T-helper 2 cell treated with Interferon-gamma antibody and Interleukin-4, amounts not matched to agents 100 ng/mL and 5 ng/mL, for 36 hours (primary cell): ENCODE data around the gene SNCB. TPM values are rescaled to one million over a fixed set of nuclear protein-coding genes. Genes with fewer than 3 reads are reported as not detected.

ENCODE experiments used
- intact Hi-C: fragments of 100-400 bp; cut with micrococcal nuclease; formaldehyde crosslinking; loops from one replicate; pipeline ENCODE4 v1.15.1; 2023
- total RNA-seq: library from RNA; stranded (reverse); gene quantifications from 2 replicates; pipeline ENCODE4 v1.2.3, GENCODE V29; 2022

The SNCB gene
- total RNA-seq: not detected in 2 replicates

DNA sequence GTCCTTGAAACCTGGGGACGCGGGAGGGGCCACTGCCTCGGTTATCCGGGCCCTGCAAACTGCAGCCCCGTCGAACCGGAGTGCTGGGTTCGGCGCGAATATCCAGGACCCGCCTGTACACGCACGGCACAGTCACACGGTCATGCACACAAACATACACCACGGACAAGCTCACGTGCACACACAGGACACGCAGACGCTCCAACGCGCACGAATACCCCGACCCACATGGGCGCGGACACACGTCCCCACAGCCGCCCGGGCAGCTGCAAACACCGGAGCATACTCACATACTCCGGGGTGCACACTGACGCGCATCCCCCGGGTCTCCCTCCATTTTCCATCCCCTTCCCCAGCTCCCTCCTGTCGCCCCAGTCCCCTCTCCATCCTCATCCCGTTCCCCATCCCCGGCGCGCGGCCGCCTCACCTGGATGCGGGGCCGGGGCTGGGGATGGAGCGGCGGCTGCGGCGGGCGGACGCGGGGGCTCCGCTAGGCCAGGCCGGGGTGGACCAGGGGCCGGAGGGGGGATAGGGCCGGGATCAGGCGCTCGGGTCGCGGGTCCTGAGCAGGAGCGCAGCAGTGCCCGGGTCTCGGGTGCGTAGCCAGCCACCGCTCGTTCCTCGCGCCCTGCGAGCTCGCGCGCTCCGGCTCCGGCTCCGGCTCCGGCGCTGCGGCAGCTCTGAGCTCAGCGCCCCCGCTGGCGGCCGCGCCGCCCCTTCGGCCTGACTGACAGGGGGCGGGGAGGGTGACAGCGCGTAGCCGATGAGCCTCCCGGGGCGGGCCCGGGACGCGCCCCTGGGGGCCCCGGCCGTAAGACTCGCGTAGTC, at the start of gene SNCB, which contains the start of gene EIF4E1B:
Gene SNCB (minus strand): TSS at position 682 of the 828 bp plus-strand sequence. CDS start 880 bp downstream, outside the sequence.
Gene EIF4E1B (plus strand): TSS at position 823 of the 828 bp plus-strand sequence. CDS start 12,113 bp downstream, outside the sequence.
- intact Hi-C loops: loop anchor here (1.0 kb wide), 1 partner anchor 17 kb away; the partner anchor contains the start of gene TSPAN17

DNA sequence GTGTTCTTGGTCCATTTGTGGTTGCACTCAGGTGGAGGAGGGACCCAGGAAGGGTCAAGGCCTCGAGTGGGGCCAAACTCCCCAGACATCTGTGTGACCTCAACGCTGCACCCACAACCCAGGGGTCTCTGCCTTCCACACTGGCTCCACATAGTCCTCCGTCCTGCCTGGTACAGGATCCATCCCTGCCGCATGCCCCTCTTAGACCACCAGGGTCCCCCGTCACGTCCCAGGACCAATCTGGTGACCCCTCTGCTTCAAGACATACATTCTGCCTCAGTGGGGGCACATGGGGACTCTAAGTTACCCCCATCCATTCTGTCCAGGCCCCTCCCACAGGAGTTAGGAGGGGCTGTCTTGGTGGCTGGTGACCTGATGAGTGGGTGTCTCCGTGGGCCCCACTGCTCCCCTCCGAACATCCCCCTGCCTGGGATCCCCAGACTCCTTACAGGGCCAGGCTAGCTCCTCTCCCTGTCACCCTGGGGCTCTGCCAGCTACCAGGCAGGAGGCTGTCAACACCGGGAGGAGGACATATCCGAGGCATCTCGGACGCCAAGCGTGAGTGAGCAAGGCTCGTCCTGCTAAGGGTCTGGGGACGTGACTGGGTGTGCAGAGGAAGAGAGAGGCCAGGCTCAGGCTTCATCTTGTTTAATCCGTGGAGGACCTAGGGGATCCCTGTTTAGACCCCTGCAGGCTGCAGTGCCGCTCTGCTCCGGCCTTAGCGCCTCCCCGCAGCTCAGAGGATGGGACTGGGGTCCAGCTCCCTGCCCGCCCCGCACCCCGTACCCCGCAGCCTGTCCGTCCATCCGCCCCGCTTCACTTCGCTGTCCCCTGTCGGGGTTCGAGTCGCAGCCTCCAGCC, 49.3 kb upstream of the SNCB start:
- intact Hi-C loops: no loop called here

DNA sequence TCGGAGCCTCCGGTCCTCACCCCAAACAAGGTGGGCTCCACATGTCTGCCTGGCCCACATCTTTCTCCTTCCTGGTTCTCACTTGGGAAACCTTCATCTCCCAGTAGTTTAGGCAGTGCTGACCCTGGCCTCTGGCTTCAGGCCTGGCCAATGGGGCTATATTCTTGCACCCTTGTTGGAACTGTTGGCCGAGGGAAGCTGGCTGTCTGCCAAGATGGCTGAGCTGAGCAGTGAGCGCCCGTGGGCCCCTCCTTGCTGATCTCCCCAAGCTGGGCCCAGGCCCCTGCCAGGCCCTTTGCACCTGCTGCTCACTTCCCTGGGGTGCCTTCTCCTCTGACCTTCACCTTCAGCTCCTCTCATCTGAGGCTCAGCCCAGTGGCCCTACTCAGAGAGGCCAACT, 48.2 kb upstream of the SNCB start:
- intact Hi-C loops: no loop called here

DNA sequence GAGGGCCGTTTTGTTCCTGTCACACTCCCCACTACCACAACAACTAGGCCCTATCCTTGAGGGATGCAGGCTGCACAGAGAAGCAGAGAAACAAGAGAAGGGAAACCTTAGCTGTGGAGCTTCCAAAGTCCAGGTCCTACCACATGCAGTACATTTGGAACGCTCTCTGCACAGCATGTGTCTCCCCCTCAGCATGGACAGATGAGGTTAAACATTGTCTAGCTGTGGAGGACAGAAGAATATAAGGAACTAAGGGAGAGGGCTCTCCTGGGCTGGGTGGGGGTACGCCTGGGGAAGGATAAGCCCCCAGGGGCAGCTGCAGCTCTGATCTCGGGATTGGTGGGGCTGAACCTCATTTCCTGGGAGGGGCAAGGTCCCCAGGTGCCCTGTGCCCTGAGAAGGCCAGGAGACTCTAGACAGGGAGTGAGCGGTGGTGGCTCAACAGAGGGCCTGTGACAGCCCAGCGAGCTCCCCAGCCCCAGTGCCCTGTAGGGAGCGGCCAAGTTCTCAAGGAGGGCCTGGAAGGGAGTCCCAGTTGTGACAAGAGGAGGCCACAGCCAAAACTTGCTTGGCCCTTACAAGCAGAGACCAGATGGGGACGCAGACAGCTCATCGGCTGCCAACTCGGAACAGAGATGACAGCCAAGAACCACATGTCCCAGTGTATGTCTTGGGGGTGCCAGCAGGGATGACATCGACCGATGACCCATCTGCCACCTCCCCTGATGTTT, 47.0 kb upstream of the SNCB start:
- intact Hi-C loops: no loop called here

DNA sequence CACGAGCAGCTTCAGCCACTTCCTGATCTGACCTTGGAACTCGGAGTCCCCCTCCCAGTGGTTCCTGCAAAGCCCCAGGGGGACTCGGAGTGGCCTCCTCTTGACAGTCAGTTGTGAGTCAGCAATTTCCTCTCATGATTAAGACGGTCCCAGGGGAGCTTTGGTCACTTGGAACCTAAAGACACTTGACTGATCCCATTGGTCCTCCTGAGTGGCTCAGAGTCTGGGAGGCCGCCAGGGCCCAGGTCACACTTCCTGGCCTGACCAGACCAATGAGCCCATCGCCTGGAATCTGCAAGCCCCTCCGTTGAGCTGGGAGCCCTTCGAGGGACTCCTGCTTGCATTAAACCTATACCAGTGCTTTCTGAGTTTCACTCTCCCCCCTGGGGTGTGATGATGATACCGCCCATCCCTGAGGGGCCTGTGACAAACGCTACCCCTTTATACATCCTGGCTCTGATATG, 46.1 kb upstream of the SNCB start:
- intact Hi-C loops: no loop called here

DNA sequence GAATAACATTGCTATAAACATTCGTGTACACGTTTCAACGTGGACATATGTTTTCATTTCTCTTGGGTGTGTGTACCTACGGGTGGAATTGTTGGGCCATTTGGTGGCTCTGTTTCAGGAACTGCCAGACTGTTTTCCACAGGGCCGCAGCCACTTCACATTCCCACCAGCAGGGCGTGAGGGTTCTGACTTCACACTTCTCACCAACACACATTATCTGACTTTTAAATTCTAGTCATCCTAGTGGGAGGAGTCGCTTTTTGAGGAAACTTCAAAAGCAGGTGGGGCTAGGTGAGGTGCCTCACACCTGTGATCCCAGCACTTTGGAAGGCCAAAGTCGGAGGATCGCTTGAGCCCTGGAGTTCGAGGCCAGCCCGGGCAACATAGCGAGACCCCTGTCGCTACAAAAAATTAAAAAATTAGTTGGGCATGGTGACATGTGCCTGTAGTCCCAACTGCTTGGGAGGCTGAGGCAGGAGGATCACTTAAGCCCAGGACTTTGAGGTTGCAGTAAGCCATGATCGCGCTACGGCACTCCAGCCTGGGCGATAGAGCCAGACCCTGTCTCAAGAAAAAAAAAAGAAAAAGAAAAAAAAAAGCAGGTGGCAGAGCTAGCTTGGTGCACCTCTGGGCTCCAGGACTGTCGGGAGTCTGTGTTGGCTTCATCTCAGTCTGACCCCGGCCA, 45.5 kb upstream of the SNCB start:
- intact Hi-C loops: no loop called here

DNA sequence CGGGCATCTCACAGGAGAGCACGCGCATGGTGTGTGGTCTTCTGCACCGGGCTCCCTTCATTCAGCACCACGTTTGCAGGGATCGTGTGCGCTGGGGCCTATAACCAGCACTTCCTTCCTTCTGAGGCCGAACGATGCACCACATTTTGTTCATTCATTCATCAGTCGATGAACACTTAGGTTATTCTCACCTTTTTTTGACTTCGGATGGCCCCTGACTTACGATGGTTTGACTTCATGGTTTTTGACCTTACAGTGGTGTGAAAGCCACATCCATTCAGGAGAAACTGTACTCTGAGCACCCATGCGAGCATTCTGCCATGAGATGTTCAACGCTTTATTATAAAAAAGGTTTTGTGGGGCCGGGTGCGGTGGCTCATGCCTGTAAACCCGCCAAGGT, 44.5 kb upstream of the SNCB start:
- intact Hi-C loops: no loop called here

DNA sequence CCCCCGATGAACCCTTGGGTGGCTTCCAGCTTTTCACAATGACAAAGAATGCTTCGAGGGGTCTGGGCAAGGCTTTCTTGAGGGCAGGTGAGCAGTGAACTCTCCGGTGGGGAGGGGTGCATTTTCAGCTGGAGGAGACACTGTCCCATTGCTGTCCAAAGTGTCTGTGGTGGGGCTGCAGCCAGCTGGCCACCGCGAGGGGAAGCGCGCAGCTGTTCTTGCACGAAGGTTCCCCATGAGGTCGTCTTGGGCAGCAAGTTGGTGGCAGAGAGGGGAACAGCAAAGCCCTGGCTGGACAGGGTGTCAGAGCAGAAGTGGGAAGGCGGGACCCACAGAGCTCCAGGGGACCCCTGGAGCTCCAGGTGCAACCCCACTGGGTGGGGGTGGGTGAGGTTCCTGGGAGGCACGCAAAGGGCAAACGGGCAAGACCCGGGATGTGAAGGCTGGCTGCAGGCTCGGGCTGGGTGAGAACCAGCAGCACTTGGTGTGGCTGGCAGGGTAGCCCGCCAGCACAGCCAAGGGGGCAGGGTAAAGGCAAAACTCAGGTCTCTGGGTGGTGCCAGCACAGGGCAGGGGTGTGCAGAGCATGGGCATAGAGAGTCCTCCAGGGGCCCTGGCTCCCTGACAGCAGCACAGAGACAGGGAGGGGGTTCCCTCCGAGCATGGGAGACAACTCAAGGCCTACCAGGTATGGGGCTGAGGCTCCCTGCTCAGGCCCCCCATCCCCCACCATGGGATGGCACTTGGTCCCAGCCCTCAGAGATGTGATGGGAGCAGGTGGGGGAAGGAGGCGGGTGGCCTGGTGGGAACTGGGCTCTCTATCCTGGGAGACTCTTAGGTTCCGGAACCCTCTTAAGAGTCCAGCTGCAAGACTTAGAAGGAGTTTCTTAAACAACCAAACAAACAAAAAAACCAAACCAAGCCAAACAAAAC, 43.6 kb upstream of the SNCB start:
- intact Hi-C loops: no loop called here

DNA sequence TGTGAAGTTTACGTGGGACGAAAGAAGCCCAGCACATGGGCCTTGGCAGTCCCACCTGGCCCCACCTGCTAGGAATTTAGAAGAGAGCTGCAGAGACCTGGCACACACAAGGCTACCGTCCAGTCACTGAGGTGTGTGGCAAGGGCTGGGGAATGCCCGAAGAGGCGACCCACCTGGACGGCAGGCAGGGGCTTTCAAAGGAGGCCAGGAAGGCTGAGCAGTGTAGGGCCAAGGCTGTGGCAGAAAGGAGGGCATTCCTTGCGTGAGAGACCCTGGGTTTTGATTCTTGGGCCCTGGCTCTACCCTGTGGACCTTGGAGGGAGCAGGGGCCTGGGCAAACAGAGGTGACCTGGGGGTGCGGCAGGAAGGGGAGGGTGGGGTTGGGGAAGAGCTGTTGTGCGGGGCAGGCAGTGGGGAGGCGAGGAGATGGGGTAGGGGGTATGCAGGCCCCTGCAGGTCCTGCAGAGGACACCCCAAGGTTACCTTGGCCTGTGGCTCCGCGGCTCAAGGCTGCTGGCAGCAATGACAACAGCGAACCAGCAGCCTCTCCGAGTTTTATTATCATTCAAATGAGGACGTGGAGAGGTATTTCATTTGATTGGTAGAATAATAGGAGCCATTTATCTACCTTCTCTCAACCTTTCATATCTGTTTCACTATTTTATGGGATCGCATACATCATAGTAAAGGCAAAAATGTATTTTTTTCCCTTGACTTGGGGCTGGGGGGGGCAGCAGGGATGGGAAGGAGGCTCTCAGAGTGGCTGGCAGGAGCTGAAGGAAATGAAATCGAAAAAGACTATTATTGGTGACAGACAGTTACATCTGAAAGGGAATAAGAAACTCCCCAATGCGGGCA, 41.8 kb upstream of the SNCB start:
- intact Hi-C loops: no loop called here

DNA sequence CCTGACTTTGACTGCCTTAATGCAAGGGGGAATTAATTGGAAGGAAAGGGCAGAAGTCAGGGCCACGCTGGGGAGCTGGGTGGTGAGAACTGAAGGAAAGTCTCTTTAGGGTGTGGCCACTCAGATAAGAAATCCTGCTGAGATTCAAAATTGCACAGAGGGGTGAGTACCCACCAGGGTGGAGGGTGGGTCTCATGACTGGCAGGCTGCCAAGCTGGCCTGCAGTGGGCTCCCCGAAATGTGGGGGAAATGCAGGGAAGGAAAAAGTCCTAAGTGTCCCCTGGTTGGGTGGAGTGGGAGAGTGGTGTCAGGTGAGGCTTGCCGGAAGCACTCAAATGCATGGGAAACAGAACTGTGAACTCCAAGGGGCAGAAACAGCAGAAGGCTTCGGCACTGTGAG, 41.1 kb upstream of the SNCB start:
- intact Hi-C loops: no loop called here

DNA sequence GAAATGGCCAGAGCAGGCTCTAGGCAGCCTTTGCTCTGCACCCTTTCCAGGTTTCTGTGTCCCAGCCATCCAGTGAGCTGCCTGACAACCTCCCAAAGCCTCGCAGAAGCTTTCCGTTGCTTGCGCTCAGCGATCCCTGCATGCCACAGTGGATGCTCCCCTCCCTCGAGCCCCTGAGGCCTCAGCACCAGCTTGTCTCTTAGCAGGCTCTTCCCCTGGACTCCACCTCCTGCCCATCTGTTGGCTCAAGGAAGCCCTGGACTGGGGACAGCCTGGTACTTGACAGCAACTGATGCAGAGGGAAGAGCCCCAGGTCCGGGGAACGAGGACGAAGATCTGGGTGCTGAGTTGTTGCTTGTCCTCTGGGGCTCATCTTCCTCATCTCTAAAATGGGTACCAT, 40.1 kb upstream of the SNCB start:
- intact Hi-C loops: no loop called here

DNA sequence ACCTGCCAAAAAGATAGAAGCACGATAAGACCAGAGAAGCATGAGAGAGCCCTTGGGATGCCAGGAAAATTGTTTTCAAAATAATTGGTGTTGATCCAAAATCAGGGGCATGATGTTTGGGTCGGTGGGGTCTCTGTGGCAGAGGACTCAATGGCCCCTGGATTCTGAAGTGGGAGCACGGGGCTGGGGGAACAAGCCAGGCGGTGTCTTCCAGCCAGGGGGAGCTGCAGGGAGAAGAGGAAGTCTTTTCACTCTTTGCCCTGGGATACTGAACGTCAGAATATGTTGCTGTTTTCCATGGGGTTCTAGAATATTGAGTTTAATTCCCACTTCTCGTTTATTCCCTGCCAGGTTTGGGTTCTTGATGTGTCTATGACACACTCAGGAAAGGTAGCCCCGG, 37.3 kb upstream of the SNCB start:
- intact Hi-C loops: loop anchor here (10.0 kb wide), 1 partner anchor 147 kb away; the partner anchor contains the start of gene UNC5A

DNA sequence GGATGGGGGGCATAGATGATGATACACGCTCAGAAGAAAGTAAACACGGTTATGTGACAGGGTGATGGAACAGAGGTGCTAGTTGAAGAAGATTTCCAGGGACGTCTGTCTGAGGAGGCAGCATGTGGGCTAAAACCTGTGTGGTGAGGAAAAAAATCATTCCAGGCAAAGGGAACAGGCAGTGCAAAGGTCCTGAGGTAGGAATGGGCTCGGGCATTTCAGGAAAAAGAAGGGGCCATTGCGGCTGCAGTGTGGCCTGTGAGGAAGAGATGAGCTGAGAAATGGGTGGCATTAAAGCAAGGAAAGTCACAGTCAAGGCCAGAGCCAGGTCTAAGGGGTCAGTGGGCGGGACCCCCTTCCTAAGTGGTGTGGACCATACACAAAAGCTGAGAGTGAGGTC, 35.2 kb upstream of the SNCB start:
- intact Hi-C loops: loop anchor here (10.0 kb wide), 1 partner anchor 149 kb away; the partner anchor contains the start of gene UNC5A

DNA sequence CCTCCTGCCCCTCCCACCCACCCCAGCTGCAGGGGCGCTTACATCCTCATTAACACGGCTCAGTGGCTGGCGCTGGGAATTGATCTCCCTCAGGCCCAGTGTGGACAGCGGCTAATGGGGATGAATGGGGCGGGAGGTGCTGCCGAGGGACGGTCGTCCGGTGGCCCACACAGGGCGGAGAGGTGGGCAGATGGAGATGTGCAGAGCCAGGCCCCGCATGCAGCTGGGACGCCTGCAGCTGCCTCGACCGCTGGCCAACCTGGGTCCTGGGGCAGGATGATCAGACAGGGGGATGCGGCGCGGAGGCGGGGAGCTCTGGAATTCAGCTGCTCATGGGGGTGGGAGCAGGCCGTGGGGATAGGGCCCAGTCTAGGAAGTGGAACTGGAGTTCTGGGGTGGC, 34.6 kb upstream of the SNCB start:
- intact Hi-C loops: loop anchor here (10.0 kb wide), 1 partner anchor 150 kb away; the partner anchor contains the start of gene UNC5A

DNA sequence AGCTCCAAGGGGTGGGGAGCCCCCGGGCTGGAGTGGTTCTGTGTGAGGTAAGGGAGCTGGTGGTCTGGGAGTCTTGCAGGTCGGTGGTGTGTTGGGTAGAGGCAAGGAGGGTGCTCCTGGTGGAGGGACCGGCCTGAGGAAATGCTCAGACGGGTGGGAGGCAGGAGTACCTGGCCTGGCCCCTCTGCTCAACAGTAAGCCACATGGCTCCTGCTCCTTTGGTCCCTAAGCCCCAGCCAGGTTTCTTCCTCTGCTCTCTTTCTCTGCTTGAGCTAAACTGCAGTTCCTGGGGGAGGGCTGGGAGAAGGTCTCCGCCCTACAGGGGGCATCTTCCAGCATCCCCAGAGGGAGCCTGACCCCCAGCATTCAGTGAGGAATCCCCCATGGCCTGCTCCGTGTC, 34.1 kb upstream of the SNCB start:
- intact Hi-C loops: loop anchor here (10.0 kb wide), 1 partner anchor 150 kb away; the partner anchor contains the start of gene UNC5A

DNA sequence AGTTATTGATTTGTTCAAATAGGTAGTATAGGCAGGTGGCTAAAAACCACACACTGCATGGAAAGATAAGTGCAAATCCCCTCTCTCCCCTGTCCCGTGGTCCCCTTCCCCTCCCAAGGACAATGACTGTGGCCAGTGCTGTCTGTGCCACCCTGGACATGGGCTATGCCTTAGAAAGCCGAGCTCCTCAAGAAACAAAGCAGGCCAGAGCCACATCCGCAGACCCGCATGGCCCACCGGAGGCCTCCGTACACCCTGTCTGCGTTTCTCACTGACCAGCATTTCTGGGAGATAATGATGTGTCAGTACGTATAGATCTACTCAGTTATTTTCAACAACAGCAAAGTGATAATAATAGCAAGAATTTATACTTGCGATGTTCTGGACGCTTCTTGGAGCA, 33.2 kb upstream of the SNCB start:
- intact Hi-C loops: loop anchor here (10.0 kb wide), 1 partner anchor 151 kb away; the partner anchor contains the start of gene UNC5A

DNA sequence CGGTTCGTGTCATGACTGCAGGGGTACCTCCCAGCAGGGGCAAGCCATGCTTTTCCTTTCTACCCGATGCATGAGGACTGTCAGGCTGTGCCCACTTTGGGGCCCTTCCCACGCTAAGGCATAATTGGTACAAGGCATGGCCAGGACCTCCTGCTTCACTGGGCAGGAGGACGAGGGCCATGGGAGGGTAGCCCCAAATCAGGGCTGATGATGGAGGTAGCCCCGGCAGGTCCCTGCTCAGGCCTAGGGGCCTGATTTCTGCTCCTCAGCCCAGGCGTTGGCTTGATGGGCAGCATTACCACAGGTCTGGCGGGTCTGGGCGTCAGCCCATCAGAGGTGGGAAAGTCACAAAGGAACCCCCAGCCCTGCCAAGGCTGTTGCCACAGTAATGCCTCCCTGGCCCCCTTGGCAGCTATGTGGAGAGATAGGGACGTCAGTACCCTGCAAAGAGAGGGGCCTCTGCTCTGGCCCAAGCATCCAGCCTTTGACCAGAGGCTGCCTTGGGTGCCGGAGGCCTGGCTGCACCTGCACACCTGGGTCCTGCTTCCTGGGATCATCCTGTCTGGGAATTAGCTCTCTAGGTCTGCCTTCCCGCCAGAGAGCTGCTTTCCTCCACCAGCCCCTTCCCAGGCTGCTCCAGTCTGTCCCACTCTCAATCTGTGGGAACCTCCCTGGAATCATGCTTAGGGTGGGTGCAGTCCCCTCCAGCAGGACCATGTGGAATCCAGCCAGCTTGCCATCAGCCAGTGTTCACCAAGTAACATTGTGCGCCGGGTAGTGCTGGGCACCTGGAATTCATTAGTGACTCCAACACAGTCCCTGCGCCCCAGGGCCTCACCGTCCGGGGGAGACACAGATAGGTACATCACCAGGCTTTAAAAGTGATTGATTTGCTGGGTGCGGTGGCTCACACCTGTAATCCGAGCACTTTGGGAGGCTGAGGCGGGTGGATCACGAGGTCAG, 32.3 kb upstream of the SNCB start:
- intact Hi-C loops: loop anchor here (10.0 kb wide), 1 partner anchor 152 kb away; the partner anchor contains the start of gene UNC5A
